Mucosa of descending colon (tissue), 3 donors: ENCODE results near the gene ETAA1. TPM values are rescaled to one million over a fixed set of nuclear protein-coding genes. Genes with fewer than 3 reads are reported as not detected.
A peak's percentile ranks its signal among the peaks of the same experiment; 100 is the strongest.

Experiments used
- ATAC-seq: fragments of 200-7000 bp; cut with Tn5 transposase; one replicate; pipeline ENCODE4 v1.9.1; 2020; ENCODE audit warnings: mild to moderate bottlenecking, moderate library complexity
- DNase-seq, 3 donors: peaks; one replicate each; pipeline ENCODE4 v3.0.0-alpha.2; 2020
- H3K36me3 ChIP-seq: fragments of 200-600 bp; one replicate; pipeline ENCODE4 v1.8.0; 2021; ENCODE audit warnings: low read depth, mild to moderate bottlenecking
- H3K4me1 ChIP-seq: fragments of 200-600 bp; one replicate; pipeline ENCODE4 v1.8.0; 2021; ENCODE audit warnings: low read depth, mild to moderate bottlenecking
- H3K4me3 ChIP-seq: fragments of 200-600 bp; one replicate; pipeline ENCODE4 v1.8.0; 2021; ENCODE audit warnings: mild to moderate bottlenecking
- H3K9me3 ChIP-seq: fragments of 200-600 bp; one replicate; pipeline ENCODE4 v1.8.0; 2021; ENCODE audit warnings: mild to moderate bottlenecking
- intact Hi-C, 2 donors: fragments of 100-400 bp; cut with DNase I in 1 of 2; cut with micrococcal nuclease in 1 of 2; formaldehyde crosslinking; loops; one replicate each; pipeline versions ENCODE4 v1.11.0 to v1.11.1; 2022; cut with DNase I, micrococcal nuclease
- long read RNA-seq, 2 donors: library from polyadenylated mRNA; unstranded; transcript quantifications; one replicate each; pipeline ENCODE4 v2.0.0, GENCODE V29; 2019 to 2021
- total RNA-seq, 3 donors: library from RNA; stranded (reverse); fragmentation: NEBNext Ultra II Directional in 2 of 3; extraction: Animal tissue kit (Norgen Biotek cat#: 25700) in 2 of 3; gene quantifications; one replicate each; pipeline versions ENCODE4 v1.2.1 to v1.2.4, GENCODE V29; 2021 to 2023
- TF ChIP-seq, protein P1 (sequence below): fragments of 200-600 bp; IDR thresholded peaks from one replicate; pipeline ENCODE4 v1.8.0; 2022; ENCODE audit warnings: antibody characterized with exemption, mild to moderate bottlenecking
- donor health status: DM: no; HTN: no; CAD: no; lungs with moderate emphysema.
- donor health status: DM: no; HTN: no; CAD: no.
- donor health status: DM: no; HTN: yes; CAD: no.

Gene ETAA1
- 1 to 10 TPM; 7.4 to 9.1 (median 8.8) TPM for total RNA-seq
- long read RNA-seq, donor 1, partial matches to known transcripts: 0 of 4 reads
- long read RNA-seq, donor 1, other reads (novel, unspliced or antisense): 0 of 4 reads
- long read RNA-seq, donor 2, partial matches to known transcripts: 3 of 4 reads
- long read RNA-seq, donor 2, other reads (novel, unspliced or antisense): 0 of 4 reads

DNA sequence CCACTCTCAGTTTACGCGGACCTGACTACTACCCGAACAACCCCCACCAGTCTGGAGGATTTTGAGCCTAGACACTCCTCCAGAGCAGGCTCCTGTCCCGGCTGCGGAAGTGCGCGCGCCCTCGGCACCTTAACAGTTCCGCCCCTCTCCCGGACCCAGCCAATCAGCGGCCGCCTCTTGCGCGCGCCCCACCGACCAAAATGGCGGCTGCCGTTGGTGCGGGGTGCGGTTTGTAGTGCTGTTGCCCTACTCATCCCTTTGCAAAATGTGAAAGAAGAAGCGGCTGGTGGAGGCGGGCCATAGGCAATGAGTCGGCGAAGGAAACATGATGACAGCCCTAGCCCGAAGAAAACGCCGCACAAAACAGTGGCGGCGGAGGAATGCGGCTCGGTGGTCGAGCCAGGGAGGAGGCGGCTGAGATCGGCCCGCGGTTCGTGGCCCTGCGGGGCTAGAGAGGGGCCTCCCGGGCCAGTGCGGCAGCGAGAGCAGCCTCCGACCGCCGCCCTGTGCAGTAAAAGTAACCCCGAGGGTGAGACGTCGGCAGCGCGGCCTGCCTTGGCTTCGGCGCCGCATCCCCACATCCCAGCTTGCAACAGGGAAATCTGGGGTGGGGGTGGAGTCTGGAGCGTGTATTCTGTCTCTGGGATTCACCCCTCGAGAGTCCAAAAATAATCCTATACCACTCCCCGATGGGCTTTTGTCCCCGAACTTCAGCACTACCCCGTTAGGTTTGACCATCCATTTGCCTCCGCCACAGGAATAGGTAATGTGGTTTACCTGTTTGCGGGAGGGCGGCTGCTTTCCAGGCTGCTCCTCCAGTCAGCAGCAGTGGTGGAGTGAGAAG lies at the start of gene ETAA1:
TSS of gene ETAA1 (plus strand) at position 191 of the 844 bp plus-strand sequence. CDS start at position 307, 116 bp downstream.
- peak; percentile 95 for DNase-seq
- TF ChIP-seq, protein P1, sequence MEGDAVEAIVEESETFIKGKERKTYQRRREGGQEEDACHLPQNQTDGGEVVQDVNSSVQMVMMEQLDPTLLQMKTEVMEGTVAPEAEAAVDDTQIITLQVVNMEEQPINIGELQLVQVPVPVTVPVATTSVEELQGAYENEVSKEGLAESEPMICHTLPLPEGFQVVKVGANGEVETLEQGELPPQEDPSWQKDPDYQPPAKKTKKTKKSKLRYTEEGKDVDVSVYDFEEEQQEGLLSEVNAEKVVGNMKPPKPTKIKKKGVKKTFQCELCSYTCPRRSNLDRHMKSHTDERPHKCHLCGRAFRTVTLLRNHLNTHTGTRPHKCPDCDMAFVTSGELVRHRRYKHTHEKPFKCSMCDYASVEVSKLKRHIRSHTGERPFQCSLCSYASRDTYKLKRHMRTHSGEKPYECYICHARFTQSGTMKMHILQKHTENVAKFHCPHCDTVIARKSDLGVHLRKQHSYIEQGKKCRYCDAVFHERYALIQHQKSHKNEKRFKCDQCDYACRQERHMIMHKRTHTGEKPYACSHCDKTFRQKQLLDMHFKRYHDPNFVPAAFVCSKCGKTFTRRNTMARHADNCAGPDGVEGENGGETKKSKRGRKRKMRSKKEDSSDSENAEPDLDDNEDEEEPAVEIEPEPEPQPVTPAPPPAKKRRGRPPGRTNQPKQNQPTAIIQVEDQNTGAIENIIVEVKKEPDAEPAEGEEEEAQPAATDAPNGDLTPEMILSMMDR: no peak
- H3K4me1 ChIP-seq: peaks cover 2% of the 10 kb centered on the region
- peak; percentile 100 for ATAC-seq
- H3K4me3 ChIP-seq: peak within 1 kb of the TSS; percentile 98
- intact Hi-C loops: no loop called here
- H3K36me3 ChIP-seq: no peaks in the 10 kb centered on the region
- no peaks in the 10 kb centered on the region for H3K9me3 ChIP-seq

DNA sequence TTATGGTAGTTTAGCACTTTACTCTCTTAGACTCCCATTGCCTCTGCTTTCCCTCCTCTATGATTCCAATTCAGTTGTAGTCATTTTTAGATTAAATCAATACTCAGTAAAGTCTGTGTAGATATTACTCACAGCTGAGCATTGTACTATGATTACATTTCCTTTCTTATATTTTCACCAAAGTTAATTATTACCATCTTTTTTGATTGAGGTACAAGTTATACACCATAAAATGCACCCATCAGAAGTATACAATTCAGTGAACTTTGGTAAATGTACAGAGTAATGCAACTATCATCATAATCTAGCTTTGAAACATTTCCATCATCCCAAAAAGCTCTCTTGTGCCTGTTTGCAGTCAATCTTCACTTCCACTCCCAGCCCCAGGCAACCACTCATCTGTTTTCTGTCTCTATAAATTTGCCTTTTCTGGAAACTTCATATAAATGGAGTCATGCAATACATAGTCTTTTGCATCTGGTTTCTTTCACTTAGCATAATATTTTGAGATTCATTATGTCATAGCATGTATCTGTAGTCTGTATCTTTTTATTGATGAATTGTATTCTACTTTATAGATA lies 30.2 kb upstream of the ETAA1 start:
- H3K9me3 ChIP-seq: no peaks in the 10 kb centered on the region
- H3K36me3 ChIP-seq: no peaks in the 10 kb centered on the region
- H3K4me3 ChIP-seq: no peak overlapping the region
- peak; percentile 74 for ATAC-seq
- H3K4me1 ChIP-seq: no peaks in the 10 kb centered on the region
- TF ChIP-seq, protein P1: no peak
- no peak for DNase-seq
- intact Hi-C loops: no loop called here

DNA sequence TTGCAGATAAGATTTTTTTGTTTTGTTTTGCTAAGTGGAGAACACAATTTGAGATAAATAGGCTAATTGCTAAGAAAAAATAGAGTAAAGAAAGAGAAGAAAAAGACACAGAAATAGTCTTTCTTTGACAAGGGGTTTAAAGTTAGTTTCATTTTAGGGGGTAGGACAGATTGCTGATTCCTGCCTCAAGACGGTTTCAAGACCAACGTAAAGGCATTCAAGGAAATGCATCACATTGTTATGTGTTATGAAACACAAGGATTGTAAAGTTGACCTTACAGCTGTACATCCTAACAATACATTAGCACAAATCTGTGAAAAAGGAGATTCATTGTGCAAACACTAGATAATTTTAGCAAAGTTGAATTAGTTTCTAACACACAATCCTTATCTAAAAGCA lies 22.7 kb upstream of the ETAA1 start:
- TF ChIP-seq, protein P1: no peak
- Histone ChIP-seq H3K4me3 (no peak overlapping the region), H3K4me1 (no peaks in the 10 kb centered on the region), H3K9me3 (peaks cover 6% of the 10 kb centered on the region), H3K36me3 (no peaks in the 10 kb centered on the region)
- intact Hi-C loops: no loop called here
- no peak for ATAC-seq
- DNase-seq: no peak

DNA sequence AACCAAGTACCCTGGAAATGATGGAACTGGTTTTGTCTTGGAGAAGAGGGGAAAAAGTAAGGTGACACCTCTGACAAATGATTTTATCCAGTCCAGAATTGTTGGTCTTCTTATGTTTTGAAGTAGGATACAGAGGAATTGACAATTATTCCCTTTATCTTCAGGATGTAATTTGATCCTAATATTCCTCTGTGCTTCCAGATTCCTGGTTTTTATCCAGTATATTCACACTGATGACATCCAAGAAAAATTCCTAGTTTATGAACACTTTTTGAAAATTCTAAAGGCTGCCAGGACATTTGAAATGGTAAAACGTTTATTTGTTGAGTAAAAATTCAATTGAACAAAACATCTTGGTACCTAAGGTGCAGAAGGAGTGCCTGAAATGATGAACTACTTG lies 22.2 kb upstream of the ETAA1 start:
- TF ChIP-seq, protein P1: no peak
- H3K36me3 ChIP-seq: no peaks in the 10 kb centered on the region
- no peak for DNase-seq
- H3K9me3 ChIP-seq: peaks cover 6% of the 10 kb centered on the region
- intact Hi-C loops: no loop called here
- H3K4me3 ChIP-seq: no peak overlapping the region
- ATAC-seq: no peak
- no peaks in the 10 kb centered on the region for H3K4me1 ChIP-seq

DNA sequence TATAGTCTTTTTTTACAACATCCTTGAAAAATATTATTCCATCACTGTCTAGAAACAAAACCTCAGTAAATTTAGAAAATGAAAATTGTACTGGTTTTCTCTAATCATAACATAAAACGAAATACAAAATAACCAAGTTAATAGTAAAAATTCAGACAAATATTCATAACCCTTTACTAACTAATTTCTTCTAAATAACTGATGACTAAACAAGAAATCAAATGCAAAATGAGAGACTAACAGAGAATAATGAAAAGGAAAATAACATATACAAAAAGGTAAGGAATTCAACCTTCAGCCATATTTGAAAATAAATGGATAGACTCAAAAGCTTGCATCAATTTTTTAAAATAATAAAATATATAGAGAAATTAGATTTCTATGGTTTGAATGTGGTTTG lies 18.6 kb upstream of the ETAA1 start:
- DNase-seq (no peak), ATAC-seq (no peak)
- Histone ChIP-seq H3K9me3 (peaks cover 6% of the 10 kb centered on the region), H3K4me3 (no peak overlapping the region), H3K4me1 (no peaks in the 10 kb centered on the region), H3K36me3 (no peaks in the 10 kb centered on the region)
- intact Hi-C loops: no loop called here
- TF ChIP-seq, protein P1: no peak
